ENCODE results near the gene LSM14B.

Gene LSM14B

GRCh38 chr20:62178316-62179161 lies 56.3 kb downstream of the LSM14B start:
- TF ChIP-seq POLR2A (IDR thresholded peaks at IDR 0.05; ENCODE audit: extremely low read depth, insufficient read length) (no peak), CTCF (IDR thresholded peaks at IDR 0.05; ENCODE audit: low read depth, low read length) (no peak), MAX (IDR thresholded peaks at IDR 0.05; ENCODE audit: low read depth, low read length) (no peak), MYC (IDR thresholded peaks at IDR 0.05; ENCODE audit: low read depth, low read length) (no peak)
- DNase-seq (ENCODE audit: low read depth) = no peak
- no peak overlapping the region for H3K4me3 ChIP-seq (ENCODE audit: low read depth, low read length)

GRCh38 chr20:62179162-62179504 lies 56.9 kb downstream of the LSM14B start:
- no peak overlapping the region for H3K4me3 ChIP-seq (ENCODE audit: low read depth, low read length)
- TF ChIP-seq CTCF (IDR thresholded peaks at IDR 0.05; ENCODE audit: low read depth, low read length) (no peak), MAX (IDR thresholded peaks at IDR 0.05; ENCODE audit: low read depth, low read length) (no peak), MYC (IDR thresholded peaks at IDR 0.05; ENCODE audit: low read depth, low read length) (no peak), POLR2A (IDR thresholded peaks at IDR 0.05; ENCODE audit: extremely low read depth, insufficient read length) (no peak)
- no peak for DNase-seq (ENCODE audit: low read depth)

- TF ChIP-seq POLR2A (IDR thresholded peaks at IDR 0.05; ENCODE audit: extremely low read depth, insufficient read length) (no peak), MYC (IDR thresholded peaks at IDR 0.05; ENCODE audit: low read depth, low read length) (0 out of 2 replicates have a peak, but pooled peaks have one; percentile 9)
- H3K4me3 ChIP-seq (ENCODE audit: low read depth, low read length) = peak overlapping the region; percentile 92
- no peak for DNase-seq (ENCODE audit: low read depth)
These were observed 59.5 kb downstream of the LSM14B start for GRCh38 chr20:62181808-62182207.

GRCh38 chr20:62182469-62183425 lies 60.5 kb downstream of the LSM14B start, which contains the start of gene MTG2:
MTG2 (plus strand) TSS chr20:62183028; CDS start chr20:62193421, 10,393 bp downstream.
- peak within 1 kb of the TSS; percentile 99 for H3K4me3 ChIP-seq (ENCODE audit: low read depth, low read length)
- DNase-seq (ENCODE audit: low read depth) = peak; percentile 99
- TF ChIP-seq MYC (IDR thresholded peaks at IDR 0.05; ENCODE audit: low read depth, low read length) = peak; percentile 94
- no peak for TF ChIP-seq CTCF (IDR thresholded peaks at IDR 0.05; ENCODE audit: low read depth, low read length)
- peak; percentile 88 for TF ChIP-seq MAX (IDR thresholded peaks at IDR 0.05; ENCODE audit: low read depth, low read length)
- peak; percentile 98 for TF ChIP-seq POLR2A (IDR thresholded peaks at IDR 0.05; ENCODE audit: extremely low read depth, insufficient read length)

GRCh38 chr20:62183426-62184142 lies 61.3 kb downstream of the LSM14B start:
- H3K4me3 ChIP-seq (ENCODE audit: low read depth, low read length) = peak overlapping the region; percentile 99
- TF ChIP-seq CTCF (IDR thresholded peaks at IDR 0.05; ENCODE audit: low read depth, low read length) = no peak
- no peak for TF ChIP-seq MAX (IDR thresholded peaks at IDR 0.05; ENCODE audit: low read depth, low read length)
- no peak for DNase-seq (ENCODE audit: low read depth)
